Testis (tissue), 3 donors: ENCODE measurements around the gene PYCR2. TPM values are rescaled to one million over a fixed set of nuclear protein-coding genes. Genes with fewer than 3 reads are reported as not detected.

Experiments used
- DNase-seq: peaks from one replicate; pipeline ENCODE4 v3.0.0-alpha.2; 2019
- H3K27ac ChIP-seq, 2 donors: fragments of 200-600 bp; sonication (generic); one replicate each; pipeline ENCODE4 v1.5.1; 2019
- H3K27me3 ChIP-seq: fragments of 200-600 bp; sonication (generic); one replicate; pipeline ENCODE4 v1.5.1; 2019
- H3K36me3 ChIP-seq: fragments of 200-600 bp; sonication (generic); one replicate; pipeline ENCODE4 v1.5.1; 2017; ENCODE audit warnings: low read depth; ENCODE audit errors: missing control alignments
- H3K4me1 ChIP-seq: fragments of 200-600 bp; sonication (generic); one replicate; pipeline ENCODE4 v1.5.1; 2019
- H3K4me3 ChIP-seq, 2 donors: fragments of 200-600 bp; sonication (generic); one replicate each; pipeline ENCODE4 v1.5.1; 2017 to 2019
- H3K9me3 ChIP-seq: fragments of 200-600 bp; sonication (generic); one replicate; pipeline ENCODE4 v1.5.1; 2017
- POLR2A ChIP-seq: fragments of 450-650 bp; IDR thresholded peaks from one replicate; pipeline ENCODE4 v1.6.1; 2017; ENCODE audit warnings: antibody characterized with exemption, mild to moderate bottlenecking, moderate library complexity
- WGBS, 2 donors: methylation state at CpG; one replicate each; pipeline ENCODE4 v1.1.5; 2018; 5-methylcytosine and 5-hydroxymethylcytosine counted together
- intact Hi-C: fragments of 100-400 bp; cut with DNase I; formaldehyde crosslinking; loops from one replicate; pipeline ENCODE4 v1.15.1; 2023; ENCODE audit warnings: low total_unique reads
- polyA plus RNA-seq: library from polyadenylated mRNA; stranded (reverse); fragments of 350-450 nt; fragmentation: Illumina TruSeq; extraction: RNeasy Lipid Tissue Mini Kit (QIAGEN cat#74804); gene quantifications from one replicate; pipeline ENCODE4 v1.2.3, GENCODE V29; 2014; ENCODE audit warnings: low read depth, low replicate concordance; ENCODE audit not compliant: insufficient read depth
- total RNA-seq, 2 donors: library from RNA; depleted of rRNA; stranded (reverse); fragments of >200 nt; gene quantifications; one replicate each; pipeline ENCODE4 v1.2.3, GENCODE V29; 2016
- TF ChIP-seq, protein P1 (sequence below), 3 experiments: fragments of 450-650 bp in 2 of 3; fragments of 200-600 bp in 1 of 3; sonication (generic) in 1 of 3; IDR thresholded peaks; one replicate each; pipeline ENCODE4 v1.5.1; 2016 to 2019; ENCODE audit warnings: antibody characterized with exemption in 3 of 3, mild to moderate bottlenecking in 2 of 3, moderate library complexity in 1 of 3

PYCR2 gene
- total and polyA plus RNA-seq, 3 donors from 2014 or later: 60.7 to 85.3 (median 64.2) TPM

- Histone ChIP-seq H3K27me3 (no peaks in the 10 kb centered on the region), H3K4me3 (peak overlapping the region; percentile 83 to 90), H3K36me3 (no peaks in the 10 kb centered on the region), H3K9me3 (no peaks in the 10 kb centered on the region), H3K4me1 (peaks cover 10% of the 10 kb centered on the region), H3K27ac (peak overlapping the region in 1 of 2 donors; percentile 91)
- no peak for TF ChIP-seq POLR2A
- TF ChIP-seq, protein P1, sequence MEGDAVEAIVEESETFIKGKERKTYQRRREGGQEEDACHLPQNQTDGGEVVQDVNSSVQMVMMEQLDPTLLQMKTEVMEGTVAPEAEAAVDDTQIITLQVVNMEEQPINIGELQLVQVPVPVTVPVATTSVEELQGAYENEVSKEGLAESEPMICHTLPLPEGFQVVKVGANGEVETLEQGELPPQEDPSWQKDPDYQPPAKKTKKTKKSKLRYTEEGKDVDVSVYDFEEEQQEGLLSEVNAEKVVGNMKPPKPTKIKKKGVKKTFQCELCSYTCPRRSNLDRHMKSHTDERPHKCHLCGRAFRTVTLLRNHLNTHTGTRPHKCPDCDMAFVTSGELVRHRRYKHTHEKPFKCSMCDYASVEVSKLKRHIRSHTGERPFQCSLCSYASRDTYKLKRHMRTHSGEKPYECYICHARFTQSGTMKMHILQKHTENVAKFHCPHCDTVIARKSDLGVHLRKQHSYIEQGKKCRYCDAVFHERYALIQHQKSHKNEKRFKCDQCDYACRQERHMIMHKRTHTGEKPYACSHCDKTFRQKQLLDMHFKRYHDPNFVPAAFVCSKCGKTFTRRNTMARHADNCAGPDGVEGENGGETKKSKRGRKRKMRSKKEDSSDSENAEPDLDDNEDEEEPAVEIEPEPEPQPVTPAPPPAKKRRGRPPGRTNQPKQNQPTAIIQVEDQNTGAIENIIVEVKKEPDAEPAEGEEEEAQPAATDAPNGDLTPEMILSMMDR (IDR thresholded peaks at IDR 0.05): no peak
- intact Hi-C loops: no loop called here
- DNase-seq: no peak
- 0 to 3% methylated on average over 7 to 8 of the region's 8 CpGs for WGBS, 2 donors
Observed at GRCh38 chr1:225923381-225923691, 714 bp downstream of the PYCR2 start.

- Histone ChIP-seq H3K36me3 (no peaks in the 10 kb centered on the region), H3K9me3 (no peaks in the 10 kb centered on the region), H3K4me3 (no peak overlapping the region), H3K27me3 (no peaks in the 10 kb centered on the region), H3K27ac (no peak overlapping the region), H3K4me1 (peaks cover 8% of the 10 kb centered on the region)
- no peak for DNase-seq
- WGBS, 2 donors: 83 to 93% methylated on average over 13 to 23 of the region's 23 CpGs
- intact Hi-C loops: no loop called here
- TF ChIP-seq, protein P1 (IDR thresholded peaks at IDR 0.05): no peak
- no peak for TF ChIP-seq POLR2A
Observed at GRCh38 chr1:225921734-225922709, 2.0 kb downstream of the PYCR2 start.

- intact Hi-C loops: no loop called here
- WGBS, 2 donors: 50 to 66% methylated on average over 5 of the region's 5 CpGs
- H3K4me1 ChIP-seq: peaks cover 8% of the 10 kb centered on the region
- peak; percentile 46 for DNase-seq
- TF ChIP-seq, protein P1 (IDR thresholded peaks at IDR 0.05): no peak
- no peak for TF ChIP-seq POLR2A
- no peaks in the 10 kb centered on the region for H3K36me3 ChIP-seq
- H3K27ac ChIP-seq: no peak overlapping the region
- no peak overlapping the region for H3K4me3 ChIP-seq
- H3K9me3 ChIP-seq: no peaks in the 10 kb centered on the region
- no peaks in the 10 kb centered on the region for H3K27me3 ChIP-seq
Observed at GRCh38 chr1:225919906-225920305, 4.1 kb downstream of the PYCR2 start.

- no peak overlapping the region for H3K4me3 ChIP-seq
- intact Hi-C loops: no loop called here
Observed at GRCh38 chr1:225918280-225918679, 5.8 kb downstream of the PYCR2 start.

More at GRCh38 chr1:225918280-225918679, 5.8 kb downstream of the PYCR2 start:
- H3K36me3 ChIP-seq: no peaks in the 10 kb centered on the region
- no peaks in the 10 kb centered on the region for H3K27me3 ChIP-seq
- no peaks in the 10 kb centered on the region for H3K9me3 ChIP-seq
- DNase-seq: no peak
- peaks cover 4% of the 10 kb centered on the region for H3K4me1 ChIP-seq
- WGBS, 2 donors: 91 to 97% methylated on average over 4 of the region's 4 CpGs
- no peak overlapping the region for H3K27ac ChIP-seq
- TF ChIP-seq, protein P1 (IDR thresholded peaks at IDR 0.05): no peak
- no peak for TF ChIP-seq POLR2A
